IPS-11a (cell line): ENCODE results near the gene THSD4.

Source experiments
- H3K4me3 ChIP-seq: one replicate; pipeline ENCODE4 v1.5.1; 2013; ENCODE audit warnings: low read depth, low read length, control low read depth

The THSD4 gene

DNA sequence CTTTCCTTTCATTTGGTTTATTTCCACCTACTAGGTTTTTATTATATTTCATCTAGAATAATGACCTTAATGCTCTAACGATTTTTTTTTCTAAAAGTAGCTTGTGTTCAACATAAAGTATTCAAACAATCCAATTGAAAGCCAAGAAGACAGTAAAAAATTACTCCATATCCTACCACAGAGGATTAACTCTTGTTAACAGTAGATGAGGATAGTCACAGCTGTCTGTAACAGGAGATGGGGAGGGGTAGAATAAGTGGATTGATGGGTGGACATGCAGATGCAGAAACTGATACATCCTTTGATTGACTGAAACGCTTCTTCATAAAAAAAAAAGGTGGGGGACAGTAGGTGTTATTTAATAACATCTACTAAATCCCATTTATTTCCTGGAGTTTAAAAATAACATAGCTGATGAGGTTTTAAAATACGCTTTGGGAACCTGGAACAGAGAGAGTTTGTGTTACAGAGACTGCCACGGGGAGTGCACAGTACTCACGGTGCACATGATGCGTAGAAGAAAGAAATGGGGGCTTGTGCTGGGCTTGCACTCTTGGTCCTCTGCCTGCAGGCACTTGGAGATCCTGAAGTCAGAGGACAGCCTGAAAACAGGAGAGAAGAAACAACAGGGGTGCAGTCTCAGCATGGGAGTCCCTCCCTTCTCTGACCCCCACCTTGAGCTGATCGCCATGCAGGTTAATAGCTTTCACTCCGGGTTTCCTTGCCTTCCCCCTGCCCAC, 226.7 kb downstream of the THSD4 start:
- H3K4me3 ChIP-seq: no peak overlapping the region

GRCh38 chr15:71342658-71343057, 227.4 kb downstream of the THSD4 start:
- H3K4me3 ChIP-seq: no peak overlapping the region

- no peak overlapping the region for H3K4me3 ChIP-seq
Measured at GRCh38 chr15:71344316-71344715, 229.0 kb downstream of the THSD4 start.

GRCh38 chr15:71345186-71345585, 229.9 kb downstream of the THSD4 start:
- no peak overlapping the region for H3K4me3 ChIP-seq

DNA sequence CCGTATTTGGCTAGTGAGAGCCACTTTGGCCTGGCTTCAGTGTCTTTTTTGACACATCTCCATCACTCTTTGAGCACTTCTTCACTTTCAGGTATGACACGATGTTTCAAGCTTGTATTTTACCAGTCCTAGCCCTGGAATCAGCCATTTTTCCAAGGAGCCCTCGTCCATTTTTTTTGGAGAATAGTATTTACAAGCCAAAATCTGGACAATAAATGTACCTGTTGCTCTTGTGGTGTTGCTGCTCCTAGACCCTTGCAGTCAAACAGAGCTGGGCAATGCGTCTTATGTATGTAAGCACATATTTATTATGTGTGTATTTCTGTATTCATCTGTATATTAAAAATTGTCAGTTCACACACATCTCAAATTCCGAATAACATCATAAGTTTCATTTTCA, 231.2 kb downstream of the THSD4 start:
- H3K4me3 ChIP-seq: no peak overlapping the region

GRCh38 chr15:71348597-71348996, 233.3 kb downstream of the THSD4 start:
- H3K4me3 ChIP-seq: no peak overlapping the region

DNA sequence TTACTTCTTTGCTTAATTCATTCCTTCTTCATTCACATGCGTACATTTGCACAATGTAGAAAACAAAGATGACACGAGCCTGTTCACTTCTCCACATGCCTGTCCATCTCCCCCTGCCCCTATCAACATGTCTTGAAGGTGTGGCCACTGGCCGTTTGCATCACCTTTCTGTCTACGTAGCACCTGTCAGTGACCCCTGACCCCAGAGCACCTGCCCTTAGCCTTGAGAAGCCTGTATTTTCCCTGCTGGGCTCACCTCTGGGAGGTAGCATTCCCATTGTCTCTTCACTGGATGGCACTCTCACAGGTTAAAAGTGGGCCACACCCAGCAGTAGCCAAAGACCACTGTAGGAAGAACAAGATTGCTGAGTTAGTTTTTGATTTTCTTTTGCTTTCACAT, 234.1 kb downstream of the THSD4 start:
- no peak overlapping the region for H3K4me3 ChIP-seq

GRCh38 chr15:71349736-71350526, 234.7 kb downstream of the THSD4 start:
- H3K4me3 ChIP-seq: no peak overlapping the region

DNA sequence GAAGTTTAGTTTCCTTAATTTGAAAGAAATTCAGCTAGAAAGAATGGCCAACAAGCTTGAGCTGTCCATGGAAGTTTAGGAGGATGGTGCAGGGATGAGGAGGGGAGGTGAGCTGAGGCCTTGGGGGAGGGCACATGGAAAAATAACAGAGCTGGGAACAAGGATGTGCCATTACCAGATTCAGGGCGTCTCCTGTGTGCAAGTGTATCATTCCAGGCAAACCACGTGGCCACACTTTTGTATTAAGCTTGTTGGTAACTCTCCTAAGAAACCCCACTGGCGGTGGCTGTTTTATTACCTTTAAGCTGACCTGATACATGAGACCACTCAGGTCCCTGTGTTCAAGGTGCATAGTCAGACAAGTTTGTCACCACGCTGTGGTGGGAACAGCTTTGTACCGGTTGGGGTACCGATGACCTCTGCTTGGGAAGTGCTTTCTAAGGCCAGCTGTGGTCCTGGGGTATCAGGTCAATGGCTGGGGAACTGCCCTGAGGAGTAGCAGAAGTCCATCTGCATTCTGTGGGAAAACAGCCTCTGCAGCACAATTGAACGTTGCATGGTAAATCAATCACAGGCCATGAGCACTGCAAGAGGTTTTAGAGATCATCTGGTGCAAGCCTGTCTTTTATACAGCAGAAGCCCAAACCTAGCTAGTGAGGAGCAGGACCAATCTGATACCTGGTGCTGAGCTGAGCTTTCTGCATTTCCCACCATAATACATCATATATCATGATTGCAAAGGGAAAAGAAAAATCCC, 235.5 kb downstream of the THSD4 start:
- no peak overlapping the region for H3K4me3 ChIP-seq

- no peak overlapping the region for H3K4me3 ChIP-seq
Measured at GRCh38 chr15:71352125-71352524, 236.9 kb downstream of the THSD4 start.

DNA sequence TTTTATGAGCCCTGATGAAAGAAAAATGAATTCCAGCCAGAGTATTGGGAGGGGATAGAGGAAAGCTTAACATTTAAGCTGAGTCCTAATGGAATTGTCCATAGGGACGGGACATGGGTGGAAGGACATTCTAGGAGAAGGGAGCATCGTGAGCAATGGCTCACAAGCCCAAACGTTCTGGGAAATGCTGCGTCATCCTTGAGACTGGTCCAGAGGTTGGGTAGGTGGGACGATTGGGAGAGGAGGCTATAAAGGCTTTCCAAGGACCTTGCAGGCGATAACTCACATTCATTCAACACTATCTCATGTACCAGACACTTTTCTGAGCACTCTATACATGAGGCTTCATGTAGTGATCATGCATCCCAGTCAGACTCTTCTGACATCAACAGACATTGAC, 237.5 kb downstream of the THSD4 start:
- no peak overlapping the region for H3K4me3 ChIP-seq

- no peak overlapping the region for H3K4me3 ChIP-seq
Measured at GRCh38 chr15:71353171-71353570, 237.9 kb downstream of the THSD4 start.

DNA sequence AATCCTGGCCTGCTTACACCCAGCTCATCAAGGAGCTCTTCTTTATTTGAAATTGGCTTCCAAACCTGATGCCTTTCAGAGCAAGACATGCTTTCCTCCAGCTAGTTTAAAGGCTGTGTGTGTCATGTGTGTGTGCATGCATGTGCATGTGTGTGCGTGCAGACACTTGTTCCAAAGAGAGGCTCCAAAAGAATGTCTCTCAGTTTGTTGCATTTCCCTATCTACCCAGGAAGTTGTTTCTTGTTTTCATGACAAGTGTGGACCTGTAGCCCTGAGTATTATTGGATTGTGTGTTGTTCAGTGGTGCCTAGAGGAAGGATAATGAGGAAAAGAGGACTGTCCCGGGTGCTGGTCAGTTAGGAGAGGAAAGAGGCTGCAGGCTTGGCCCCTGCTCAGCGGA, 240.0 kb downstream of the THSD4 start:
- H3K4me3 ChIP-seq: no peak overlapping the region

DNA sequence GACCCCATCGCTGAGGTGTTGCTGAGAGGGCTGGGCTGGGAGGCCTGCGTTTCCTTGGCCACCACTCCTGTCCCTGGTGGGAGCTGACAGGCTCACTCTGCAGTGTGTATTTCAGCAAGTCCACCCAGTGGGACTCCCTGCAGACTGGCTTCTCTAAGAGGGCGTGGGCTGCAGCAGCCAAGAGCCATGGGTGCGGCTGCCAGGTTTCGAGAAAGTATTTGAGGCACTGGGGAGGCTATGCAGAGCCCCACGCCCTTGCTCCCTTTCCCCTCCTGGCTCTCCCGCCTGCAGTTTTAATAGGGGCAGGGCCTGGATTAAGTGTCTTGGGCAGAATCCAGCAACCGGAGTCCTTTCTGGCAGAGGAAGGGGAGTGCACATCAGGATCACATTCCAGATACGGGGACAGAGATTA, 242.1 kb downstream of the THSD4 start:
- H3K4me3 ChIP-seq: no peak overlapping the region

GRCh38 chr15:71357967-71358366, 242.7 kb downstream of the THSD4 start:
- H3K4me3 ChIP-seq: no peak overlapping the region

DNA sequence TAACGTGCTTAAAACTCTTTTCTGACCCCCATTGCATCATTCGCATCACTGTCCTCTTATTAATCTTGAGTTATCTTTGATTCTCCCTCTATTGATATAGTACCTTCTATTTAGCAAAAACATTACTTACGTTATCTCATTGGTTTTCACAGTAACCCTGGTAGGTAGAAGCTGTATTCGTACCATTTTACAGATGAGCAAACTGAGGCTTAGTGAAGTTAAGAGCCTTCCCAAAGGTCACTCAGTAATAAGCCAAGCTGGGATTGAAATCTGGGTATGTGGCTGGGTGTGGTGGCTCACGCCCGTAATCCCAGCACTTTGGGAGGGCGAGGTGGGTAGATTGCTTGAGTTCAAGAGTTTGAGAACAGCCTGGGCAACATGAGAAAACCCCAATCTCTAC, 244.0 kb downstream of the THSD4 start:
- H3K4me3 ChIP-seq: no peak overlapping the region

GRCh38 chr15:71362556-71362955, 247.3 kb downstream of the THSD4 start:
- no peak overlapping the region for H3K4me3 ChIP-seq

- H3K4me3 ChIP-seq: no peak overlapping the region
Measured at GRCh38 chr15:71362987-71363968, 248.0 kb downstream of the THSD4 start.

DNA sequence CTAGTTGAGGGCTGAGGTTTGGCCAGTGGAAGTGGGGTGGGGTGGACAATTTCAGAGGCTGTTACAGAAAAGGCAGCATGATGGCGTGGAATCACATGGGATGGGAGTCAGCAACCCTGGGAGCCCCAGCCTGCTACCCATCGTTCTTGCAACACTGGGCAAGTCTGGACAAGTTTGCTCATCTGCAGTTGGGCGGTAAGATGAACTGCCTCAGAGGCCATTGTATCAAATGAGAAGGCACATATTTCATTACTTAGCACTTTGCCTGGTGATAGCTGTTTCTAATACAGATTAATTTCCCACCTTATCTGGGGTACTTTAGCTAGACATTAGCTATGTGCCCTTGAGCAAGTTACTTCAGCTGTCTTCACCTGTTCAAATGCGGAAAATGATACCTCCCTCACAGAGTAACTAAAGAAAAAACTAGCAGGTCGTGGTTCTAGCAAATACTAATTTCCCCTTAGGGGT, 248.9 kb downstream of the THSD4 start:
- H3K4me3 ChIP-seq: no peak overlapping the region

- no peak overlapping the region for H3K4me3 ChIP-seq
Measured at GRCh38 chr15:71366522-71366921, 251.3 kb downstream of the THSD4 start.
